Breast epithelium (tissue), 3 donors: ENCODE data around the gene LENG1.

Source experiments
- POLR2A ChIP-seq: fragments of 450-650 bp; IDR thresholded peaks from one replicate; pipeline ENCODE4 v1.6.1; 2016; ENCODE audit warnings: antibody characterized with exemption, mild to moderate bottlenecking, moderate library complexity
- POLR2AphosphoS5 ChIP-seq, 3 donors: sonication (generic); formaldehyde crosslinking; IDR thresholded peaks; one replicate each; pipeline ENCODE4 v1.6.1; 2017; ENCODE audit warnings: antibody characterized with exemption in 3 of 3
- TF ChIP-seq, protein P1 (sequence below), 3 donors: fragments of 450-650 bp; IDR thresholded peaks; one replicate each; pipeline ENCODE4 v1.5.1; 2016 to 2017; ENCODE audit warnings: antibody characterized with exemption in 3 of 3, mild to moderate bottlenecking in 3 of 3, moderate library complexity in 3 of 3

DNA sequence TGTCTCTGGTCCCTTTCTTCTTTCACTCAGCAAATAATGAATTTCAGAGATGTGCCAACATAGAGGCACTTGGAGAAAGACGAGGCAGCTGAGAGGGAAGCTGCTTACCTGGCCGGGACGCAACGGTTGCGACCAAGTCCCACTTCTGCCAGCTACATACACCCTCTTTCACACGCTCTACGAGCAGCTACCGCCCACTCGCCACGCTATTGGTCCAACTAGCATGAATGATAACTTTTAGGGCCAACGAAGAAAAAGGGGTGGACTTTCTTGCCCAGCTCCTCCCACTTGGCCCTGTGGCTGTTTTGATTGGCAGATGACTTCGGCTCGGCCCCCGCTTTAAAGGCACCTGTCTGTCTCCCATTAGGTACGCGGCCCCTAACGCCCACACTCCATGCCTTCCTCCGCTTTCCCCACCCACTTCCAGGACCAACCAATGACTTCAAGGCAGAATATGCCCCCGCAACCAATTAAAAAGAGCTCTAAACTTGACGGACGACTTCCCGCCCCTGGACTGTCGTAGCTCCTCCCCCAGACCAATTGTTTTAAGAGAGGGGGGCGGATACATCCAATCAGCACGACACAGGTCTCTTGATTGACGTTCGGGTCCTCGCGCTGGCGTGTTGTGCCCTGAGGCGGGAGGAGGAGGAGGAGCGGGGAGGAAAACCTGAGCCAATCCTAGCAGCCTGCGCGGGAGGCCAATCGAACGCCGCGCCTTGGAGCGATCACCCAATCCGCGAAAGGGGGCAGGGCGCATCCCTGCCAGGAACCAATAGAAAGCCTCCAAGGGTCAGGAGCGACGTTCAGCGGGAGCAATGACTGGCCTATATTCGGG is 22.4 kb downstream of the LENG1 start:
- TF ChIP-seq, protein P1, sequence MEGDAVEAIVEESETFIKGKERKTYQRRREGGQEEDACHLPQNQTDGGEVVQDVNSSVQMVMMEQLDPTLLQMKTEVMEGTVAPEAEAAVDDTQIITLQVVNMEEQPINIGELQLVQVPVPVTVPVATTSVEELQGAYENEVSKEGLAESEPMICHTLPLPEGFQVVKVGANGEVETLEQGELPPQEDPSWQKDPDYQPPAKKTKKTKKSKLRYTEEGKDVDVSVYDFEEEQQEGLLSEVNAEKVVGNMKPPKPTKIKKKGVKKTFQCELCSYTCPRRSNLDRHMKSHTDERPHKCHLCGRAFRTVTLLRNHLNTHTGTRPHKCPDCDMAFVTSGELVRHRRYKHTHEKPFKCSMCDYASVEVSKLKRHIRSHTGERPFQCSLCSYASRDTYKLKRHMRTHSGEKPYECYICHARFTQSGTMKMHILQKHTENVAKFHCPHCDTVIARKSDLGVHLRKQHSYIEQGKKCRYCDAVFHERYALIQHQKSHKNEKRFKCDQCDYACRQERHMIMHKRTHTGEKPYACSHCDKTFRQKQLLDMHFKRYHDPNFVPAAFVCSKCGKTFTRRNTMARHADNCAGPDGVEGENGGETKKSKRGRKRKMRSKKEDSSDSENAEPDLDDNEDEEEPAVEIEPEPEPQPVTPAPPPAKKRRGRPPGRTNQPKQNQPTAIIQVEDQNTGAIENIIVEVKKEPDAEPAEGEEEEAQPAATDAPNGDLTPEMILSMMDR (IDR thresholded peaks at IDR 0.05) = no peak
- TF ChIP-seq POLR2A (no peak), POLR2AphosphoS5 (IDR thresholded peaks at IDR 0.05) (peak in 1 of 3 donors; percentile 52)
